COLO829 (cell line): Measurements from ENCODE around the gene CSKMT.
"Not testable (repeated sequence)": the region's sequence is repeated elsewhere in the genome, so short reads cannot be mapped to it uniquely, and the experiment has no call there.

Experiments used
- DNase-seq: peaks from one replicate; pipeline ENCODE4 v3.0.0; 2012; ENCODE audit warnings: low spot score

Gene CSKMT, protein sequence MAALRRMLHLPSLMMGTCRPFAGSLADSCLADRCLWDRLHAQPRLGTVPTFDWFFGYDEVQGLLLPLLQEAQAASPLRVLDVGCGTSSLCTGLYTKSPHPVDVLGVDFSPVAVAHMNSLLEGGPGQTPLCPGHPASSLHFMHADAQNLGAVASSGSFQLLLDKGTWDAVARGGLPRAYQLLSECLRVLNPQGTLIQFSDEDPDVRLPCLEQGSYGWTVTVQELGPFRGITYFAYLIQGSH

GRCh38 chr11:62665075-62665598, at the start of gene CSKMT, which contains the start of gene C11orf98:
TSS of gene CSKMT (plus strand) at chr11:62665312. CDS start at chr11:62665880, 568 bp downstream.
TSS of gene C11orf98 (minus strand) at chr11:62665210. CDS start at chr11:62665169, 41 bp downstream.
- DNase-seq, result peak; percentile 93

DNA sequence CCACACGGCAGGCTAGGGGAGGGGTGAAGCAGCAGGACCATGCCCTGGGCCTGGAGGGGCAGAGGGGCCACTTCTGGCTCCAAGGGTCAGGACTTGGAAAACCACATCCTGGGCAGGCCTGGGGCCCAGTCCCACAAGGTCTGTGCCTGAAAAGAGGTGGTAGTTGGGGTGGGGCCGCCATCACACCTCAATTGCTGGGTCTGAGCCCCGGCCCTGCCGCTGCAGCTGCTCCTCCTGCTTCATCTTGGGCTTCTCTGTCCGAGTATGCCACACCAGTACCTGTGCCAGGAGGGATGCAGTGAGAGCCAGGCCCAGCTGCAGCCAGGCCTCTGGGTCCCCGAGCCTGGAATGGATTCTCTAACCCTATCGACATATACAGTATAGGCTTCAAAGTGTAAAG, 49.6 kb upstream of the CSKMT start:
- no peak for DNase-seq

DNA sequence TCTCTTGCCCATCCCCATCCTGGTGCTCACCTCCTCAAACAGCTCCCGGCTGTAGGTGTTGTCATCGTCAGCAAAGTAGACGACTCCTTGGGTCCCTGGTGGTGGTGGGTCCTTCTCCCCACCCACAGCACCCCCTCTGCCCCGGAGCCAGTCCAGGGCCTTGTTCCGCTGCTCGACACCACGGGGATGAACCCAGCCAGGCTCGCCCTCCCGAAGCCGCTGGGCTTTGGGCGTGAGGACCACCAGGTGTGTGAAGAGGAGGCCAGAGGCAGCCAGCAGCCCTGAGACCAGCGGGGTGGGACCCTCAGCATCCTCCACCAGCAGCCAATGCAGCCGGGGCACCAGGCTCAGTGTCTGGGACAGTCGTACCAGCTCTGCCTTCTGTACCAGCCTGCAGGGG, 48.2 kb upstream of the CSKMT start:
- not testable (repeated sequence) for DNase-seq

DNA sequence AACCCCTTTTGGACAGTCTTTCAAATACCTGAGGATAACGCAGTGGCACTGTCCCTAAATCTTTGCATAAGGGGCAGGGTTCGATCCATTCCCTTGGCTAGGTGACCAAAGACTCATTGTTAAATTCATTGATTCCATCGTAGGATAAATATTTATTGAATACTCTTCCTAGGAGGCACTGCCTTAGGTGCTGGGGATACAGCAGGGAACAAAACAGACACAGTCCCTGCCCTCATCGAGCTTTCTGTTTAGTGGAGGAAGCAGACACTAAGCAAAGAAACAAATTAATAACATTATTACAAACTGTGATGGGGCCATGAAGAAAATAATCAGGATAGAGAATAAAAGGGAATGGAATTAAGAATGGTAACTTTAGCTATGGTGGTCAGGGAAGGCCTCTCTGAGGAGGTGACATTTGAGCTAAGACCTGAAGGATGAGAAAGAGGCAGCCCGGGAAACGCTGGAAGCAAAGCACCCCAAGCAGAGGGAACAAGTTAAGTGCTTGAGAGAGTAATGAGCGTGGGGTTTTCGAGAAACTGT, 44.0 kb upstream of the CSKMT start:
- DNase-seq, result no peak

DNA sequence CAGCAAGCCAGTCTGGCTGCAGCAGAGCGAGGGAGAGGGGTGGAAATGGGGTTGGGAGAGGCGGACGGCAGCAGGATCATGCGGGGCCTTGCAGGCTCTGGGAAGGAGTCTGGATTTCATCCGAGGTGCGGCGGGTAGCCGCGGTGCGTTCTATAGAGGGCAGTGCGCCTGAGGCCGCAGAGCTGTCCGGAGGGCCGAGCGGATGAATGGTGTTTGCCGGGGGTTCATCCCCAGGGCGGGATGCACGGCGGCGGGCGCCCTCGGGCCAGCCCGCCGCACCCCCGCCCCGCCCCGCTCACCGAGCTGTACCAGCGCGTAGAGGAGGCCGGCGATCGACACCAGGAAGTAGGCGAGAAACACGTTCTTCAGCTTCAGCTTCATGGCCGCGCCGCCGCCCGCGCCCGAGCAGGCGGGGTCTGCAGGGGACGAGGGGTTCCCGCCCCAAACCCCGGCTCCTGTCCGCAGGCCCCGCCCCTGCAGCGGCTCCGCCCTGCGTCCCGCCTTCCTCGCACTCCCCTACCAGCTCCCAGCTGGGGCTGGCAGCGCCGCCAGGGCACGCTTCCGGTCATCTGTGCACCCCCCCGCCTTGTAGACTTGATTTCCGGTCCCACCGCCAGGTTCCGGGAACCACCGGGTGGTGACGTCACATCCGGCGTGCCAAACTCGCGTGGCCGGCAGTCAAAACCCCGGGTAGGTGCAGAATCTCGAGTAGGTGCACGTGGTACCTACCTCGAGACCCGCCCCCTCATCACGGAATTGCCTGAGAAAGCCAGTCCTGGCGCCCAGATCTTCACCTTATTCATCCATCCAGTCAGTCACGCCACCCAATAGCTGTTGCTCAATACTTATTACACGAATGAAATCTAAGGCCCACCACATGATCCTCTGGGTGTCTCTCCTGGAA, 43.3 kb upstream of the CSKMT start, which contains the start of gene B3GAT3:
Gene B3GAT3 (minus strand): TSS at position 420 of the 904 bp plus-strand sequence. CDS start 39 bp downstream, at position 381.
- peak; percentile 99 for DNase-seq

GRCh38 chr11:62622476-62623089, 42.5 kb upstream of the CSKMT start:
- DNase-seq, result no peak

GRCh38 chr11:62627713-62628112, 37.4 kb upstream of the CSKMT start:
- no peak for DNase-seq

DNA sequence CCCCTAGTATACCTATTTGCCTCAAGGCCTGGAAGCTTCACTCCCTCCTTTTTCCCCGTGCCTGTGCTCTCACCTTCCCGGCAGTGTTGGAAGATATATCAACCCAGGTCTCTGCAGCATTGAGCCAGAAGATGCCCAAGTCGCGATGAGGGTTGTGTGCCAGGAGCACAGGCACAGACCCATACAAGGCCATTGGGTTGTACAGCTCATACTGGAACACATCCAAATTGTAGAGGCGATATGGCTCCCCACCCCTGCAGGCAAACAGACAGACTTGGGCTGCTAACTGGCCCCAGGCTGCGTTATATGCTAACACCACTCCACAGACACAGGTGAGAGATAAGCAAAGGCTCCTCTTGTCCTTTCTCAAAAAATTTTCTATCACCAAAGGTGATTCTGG, 32.6 kb upstream of the CSKMT start:
- no peak for DNase-seq

- no peak for DNase-seq
Measured at GRCh38 chr11:62644220-62644619, 20.9 kb upstream of the CSKMT start.

- no peak for DNase-seq
Measured at GRCh38 chr11:62645671-62645945, 19.5 kb upstream of the CSKMT start.

GRCh38 chr11:62645946-62646824, 18.9 kb upstream of the CSKMT start, which contains the start of gene GANAB:
TSS of gene GANAB (minus strand) at chr11:62646613. CDS start at chr11:62646599, 14 bp downstream.
- DNase-seq, result peak; percentile 99

- DNase-seq, result no peak
Measured at GRCh38 chr11:62646825-62647608, 18.1 kb upstream of the CSKMT start.

DNA sequence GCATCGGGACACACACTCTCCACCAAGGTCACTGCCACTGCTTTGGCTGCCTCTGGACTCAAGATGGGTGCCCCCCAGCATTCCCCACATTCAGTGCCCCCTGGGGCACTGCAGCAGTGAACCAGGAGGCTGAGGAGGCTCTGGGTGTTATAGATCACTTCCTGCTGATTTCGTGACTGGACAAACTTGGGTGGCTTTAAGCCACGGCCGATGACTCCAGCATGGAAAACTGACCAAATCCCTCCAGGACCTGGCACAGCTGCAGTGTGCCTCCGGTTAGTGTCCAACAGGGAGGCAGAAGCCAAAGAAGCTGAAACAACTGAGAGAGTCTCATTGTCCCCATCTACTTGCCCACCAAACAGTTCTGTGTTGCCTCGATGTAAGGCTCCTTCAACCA, 17.5 kb upstream of the CSKMT start:
- DNase-seq, result no peak

- DNase-seq, result no peak
Measured at GRCh38 chr11:62648185-62648966, 16.7 kb upstream of the CSKMT start.

DNA sequence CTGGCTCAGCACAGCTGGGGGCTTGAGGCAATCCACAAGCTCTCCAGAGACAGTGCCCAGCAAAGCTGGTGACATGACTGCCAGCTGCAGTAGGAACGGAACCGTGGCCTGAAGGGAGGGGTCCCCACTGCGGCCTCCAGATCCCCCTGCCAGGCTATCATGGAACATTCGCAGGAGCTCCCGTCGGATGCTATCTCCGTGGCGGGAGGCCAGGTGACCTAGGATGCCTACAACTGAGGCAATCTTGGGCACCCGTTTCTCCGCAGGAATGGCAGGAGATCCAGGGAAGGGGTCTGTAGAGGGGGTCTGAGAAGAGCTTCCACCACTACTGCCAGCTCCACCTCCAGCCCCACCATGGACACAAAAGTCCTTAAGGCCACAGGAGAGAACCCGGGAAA, 16.1 kb upstream of the CSKMT start:
- no peak for DNase-seq

- DNase-seq, result no peak
Measured at GRCh38 chr11:62649486-62649885, 15.6 kb upstream of the CSKMT start.

DNA sequence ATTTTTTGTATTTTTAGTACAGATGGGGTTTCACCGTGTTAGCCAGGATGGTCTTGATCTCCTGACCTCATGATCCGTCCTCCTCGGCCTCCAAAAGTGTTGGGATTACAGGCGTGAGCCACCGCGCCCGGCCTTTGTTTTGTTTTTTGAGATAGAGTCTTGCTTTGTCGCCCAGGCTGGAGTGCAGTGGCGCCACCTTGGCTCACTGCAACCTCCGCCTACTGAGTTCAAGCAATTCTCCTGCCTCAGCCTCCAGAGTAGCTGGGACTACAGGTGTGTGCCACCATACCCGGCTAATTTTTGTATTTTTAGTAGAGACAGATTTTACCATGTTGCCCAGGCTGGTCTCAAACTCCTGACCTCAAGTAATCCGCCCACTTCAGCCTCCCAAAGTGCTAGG, 14.8 kb upstream of the CSKMT start:
- DNase-seq, result not testable (repeated sequence)

- no peak for DNase-seq
Measured at GRCh38 chr11:62652161-62653006, 12.7 kb upstream of the CSKMT start.

GRCh38 chr11:62654297-62654696, 10.8 kb upstream of the CSKMT start:
- DNase-seq, result no peak
